Activated CD4-positive, alpha-beta memory T cell treated with anti-CD3 and anti-CD28 coated beads for 36 hours (primary cell): Measurements from ENCODE around the gene STN1. TPM values are rescaled to one million over a fixed set of nuclear protein-coding genes. Genes with fewer than 3 reads are reported as not detected.
A peak's percentile ranks its signal among the peaks of the same experiment; 100 is the strongest.
"Not testable (repeated sequence)": the region's sequence is repeated elsewhere in the genome, so short reads cannot be mapped to it uniquely, and the experiment has no call there.

Experiments
- CTCF ChIA-PET: fragments of 350-600 bp; sonication (Branson Sonifier 250); formaldehyde crosslinking; loops from one replicate; lab custom pipeline; 2021; ENCODE audit warnings: antibody characterized with exemption, inconsistent platforms; lab: Charles Lee
- POLR2A ChIA-PET: fragments of 350-600 bp; sonication (Branson Sonifier 250); formaldehyde crosslinking; loops from one replicate; lab custom pipeline; 2021; ENCODE audit warnings: antibody characterized with exemption; lab: Charles Lee
- DNase-seq: peaks from one replicate; pipeline ENCODE4 v3.0.0-alpha.2; 2020
- H3K27ac Mint-ChIP-seq: one replicate; pipeline ENCODE4 v1.8.0; 2021; ENCODE audit warnings: mixed read lengths
- H3K27me3 Mint-ChIP-seq: one replicate; pipeline ENCODE4 v1.8.0; 2021; ENCODE audit warnings: mixed read lengths
- H3K36me3 Mint-ChIP-seq: one replicate; pipeline ENCODE4 v1.8.0; 2021; ENCODE audit warnings: mixed read lengths
- H3K4me1 Mint-ChIP-seq: one replicate; pipeline ENCODE4 v1.8.0; 2021; ENCODE audit warnings: low read depth, mixed read lengths
- H3K4me3 Mint-ChIP-seq: one replicate; pipeline ENCODE4 v1.8.0; 2021; ENCODE audit warnings: mild to moderate bottlenecking, mixed read lengths
- H3K9me3 Mint-ChIP-seq: one replicate; pipeline ENCODE4 v1.8.0; 2021; ENCODE audit warnings: mixed read lengths
- intact Hi-C: fragments of 100-400 bp; cut with micrococcal nuclease; formaldehyde crosslinking; loops from one replicate; pipeline ENCODE4 v1.15.1; 2023
- total RNA-seq, 2 experiments: library from RNA; stranded (reverse); gene quantifications; one replicate each; pipeline ENCODE4 v1.2.3, GENCODE V29; 2021

The STN1 gene
- total RNA-seq, 2 experiments from 2014 or later, result 56.1 to 57.0 TPM

GRCh38 chr10:103850572-103850895 lies 67.5 kb downstream of the STN1 start:
- CTCF ChIA-PET, result interaction anchor here (9.8 kb wide), 1 partner anchor 139 kb away, joined by 161 read pairs; no protein-coding TSS in a partner anchor

GRCh38 chr10:103849880-103850571 lies 68.0 kb downstream of the STN1 start:
- H3K9me3 Mint-ChIP-seq, result no peaks in the 10 kb centered on the region
- DNase-seq, result no peak
- CTCF ChIA-PET, result interaction anchor here (9.8 kb wide), 1 partner anchor 139 kb away, joined by 161 read pairs; no protein-coding TSS in a partner anchor
- intact Hi-C loops, result loop anchor here (5.0 kb wide), 1 partner anchor 48 kb away; no protein-coding TSS in a partner anchor
- POLR2A ChIA-PET, result no interaction called here
- no peak overlapping the region for H3K4me3 Mint-ChIP-seq
- H3K27me3 Mint-ChIP-seq, result peaks cover 16% of the 10 kb centered on the region
- no peak overlapping the region for H3K27ac Mint-ChIP-seq
- no peaks in the 10 kb centered on the region for H3K36me3 Mint-ChIP-seq
- peaks cover 27% of the 10 kb centered on the region for H3K4me1 Mint-ChIP-seq

More at GRCh38 chr10:103850572-103850895, 67.5 kb downstream of the STN1 start:
- Mint-ChIP-seq H3K4me3 (no peak overlapping the region), H3K27me3 (peaks cover 16% of the 10 kb centered on the region), H3K9me3 (no peaks in the 10 kb centered on the region), H3K27ac (no peak overlapping the region), H3K4me1 (peaks cover 24% of the 10 kb centered on the region), H3K36me3 (no peaks in the 10 kb centered on the region)
- intact Hi-C loops, result loop anchor here (5.0 kb wide), 1 partner anchor 48 kb away; no protein-coding TSS in a partner anchor
- POLR2A ChIA-PET, result no interaction called here
- no peak for DNase-seq

DNA sequence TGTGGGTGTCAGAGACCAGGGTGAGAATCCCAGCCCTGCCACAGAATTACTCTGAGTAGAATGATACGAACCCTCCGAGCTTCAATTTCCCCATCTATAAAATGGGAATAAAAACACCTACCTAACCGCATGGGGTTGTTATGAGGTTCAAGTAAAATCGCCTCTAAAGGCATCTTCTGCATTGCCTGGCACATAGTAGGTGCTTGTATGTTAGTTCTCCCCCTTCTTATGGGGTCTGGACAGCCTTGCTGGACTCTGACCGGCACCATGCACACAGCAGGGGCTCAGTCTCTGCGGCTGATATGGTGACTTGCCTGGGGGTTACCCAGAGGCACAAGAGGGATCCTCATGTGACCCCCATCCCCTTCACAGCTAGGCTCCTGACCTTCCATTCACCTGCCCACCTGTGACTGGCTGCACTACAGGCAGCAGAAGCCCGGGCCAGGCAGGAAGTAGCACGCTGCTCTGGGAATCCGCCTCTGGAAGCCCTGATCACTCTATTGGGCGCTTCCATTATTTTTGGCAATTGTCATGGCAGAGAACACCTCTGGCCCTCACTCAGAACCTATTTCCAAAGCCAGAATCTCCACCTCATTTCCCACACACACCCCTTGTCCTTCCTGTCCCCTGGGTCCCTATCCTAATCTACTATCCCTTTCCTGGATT lies 68.6 kb downstream of the STN1 start:
- Mint-ChIP-seq H3K36me3 (no peaks in the 10 kb centered on the region), H3K4me3 (no peak overlapping the region), H3K9me3 (no peaks in the 10 kb centered on the region), H3K4me1 (peaks cover 25% of the 10 kb centered on the region), H3K27me3 (peaks cover 11% of the 10 kb centered on the region), H3K27ac (no peak overlapping the region)
- intact Hi-C loops, result no loop called here
- ChIA-PET CTCF (interaction anchor here (1.5 to 9.8 kb wide), 4 partner anchors 8 to 138 kb away, joined by 4 to 161 read pairs (median 25); no protein-coding TSS in a partner anchor), POLR2A (no interaction called here)
- no peak for DNase-seq

- intact Hi-C loops, result no loop called here
- ChIA-PET POLR2A (interaction anchor here (0.6 kb wide), 1 partner anchor 77 kb away, joined by 4 read pairs; no protein-coding TSS in a partner anchor), CTCF (interaction anchor here (0.7 to 4.0 kb wide), 5 partner anchors 10 to 162 kb away, joined by 3 to 35 read pairs (median 5); no protein-coding TSS in a partner anchor)
- DNase-seq, result peak; percentile 34
- H3K4me1 Mint-ChIP-seq, result peaks cover 22% of the 10 kb centered on the region
- no peaks in the 10 kb centered on the region for H3K9me3 Mint-ChIP-seq
- H3K4me3 Mint-ChIP-seq, result no peak overlapping the region
- peaks cover 2% of the 10 kb centered on the region for H3K27me3 Mint-ChIP-seq
- H3K36me3 Mint-ChIP-seq, result no peaks in the 10 kb centered on the region
- no peak overlapping the region for H3K27ac Mint-ChIP-seq
Measured at GRCh38 chr10:103847909-103848468, 70.0 kb downstream of the STN1 start.

DNA sequence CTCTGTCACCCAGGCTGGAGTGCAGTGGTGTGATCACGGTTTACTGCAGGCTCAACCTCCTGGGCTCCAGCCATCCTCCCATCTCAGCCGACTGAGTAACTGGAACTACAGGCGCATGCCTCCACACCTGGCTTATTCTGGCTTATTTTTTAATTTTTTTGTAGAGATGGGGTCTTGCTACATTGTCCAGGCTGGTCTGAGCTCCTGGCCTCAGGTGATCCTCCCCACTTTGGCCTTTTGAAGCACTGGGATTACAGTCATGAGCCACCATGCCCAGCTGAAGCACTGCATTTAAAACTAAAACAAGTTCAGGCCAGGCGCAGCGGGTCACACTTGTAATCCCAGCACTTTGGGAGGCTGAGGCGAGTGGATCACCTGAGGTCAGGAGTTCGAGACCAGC lies 70.6 kb downstream of the STN1 start:
- no peaks in the 10 kb centered on the region for H3K27me3 Mint-ChIP-seq
- H3K4me1 Mint-ChIP-seq, result peaks cover 22% of the 10 kb centered on the region
- CTCF ChIA-PET, result interaction anchor here (0.7 to 4.0 kb wide), 7 partner anchors 10 to 161 kb away, joined by 3 to 35 read pairs (median 5); no protein-coding TSS in a partner anchor
- no peak overlapping the region for H3K4me3 Mint-ChIP-seq
- no peaks in the 10 kb centered on the region for H3K36me3 Mint-ChIP-seq
- DNase-seq, result no peak
- POLR2A ChIA-PET, result interaction anchor here (1.2 kb wide), 1 partner anchor 162 kb away, joined by 5 read pairs; no protein-coding TSS in a partner anchor
- intact Hi-C loops, result no loop called here
- no peaks in the 10 kb centered on the region for H3K9me3 Mint-ChIP-seq
- H3K27ac Mint-ChIP-seq, result no peak overlapping the region

DNA sequence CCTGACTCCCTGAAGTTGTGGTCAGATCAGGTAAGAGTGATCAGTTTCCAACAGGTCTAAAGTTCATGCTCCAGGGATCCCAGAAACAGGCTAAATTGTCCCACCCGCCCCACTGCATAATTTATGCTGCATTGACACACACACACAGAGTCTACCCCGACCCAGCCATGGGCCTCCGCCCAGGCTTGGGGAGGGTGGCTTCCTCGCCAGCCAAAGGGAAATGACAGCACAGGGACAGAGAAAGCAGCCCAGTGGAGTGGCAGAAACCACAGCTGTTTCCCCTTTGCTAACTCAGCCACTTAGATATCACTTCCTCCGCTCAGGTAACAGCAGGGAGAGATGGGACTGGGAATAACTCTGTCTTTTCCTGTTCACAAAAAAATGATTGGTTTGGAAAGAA lies 72.0 kb downstream of the STN1 start:
- H3K4me3 Mint-ChIP-seq, result no peak overlapping the region
- H3K9me3 Mint-ChIP-seq, result no peaks in the 10 kb centered on the region
- peak; percentile 65 for DNase-seq
- no peaks in the 10 kb centered on the region for H3K27me3 Mint-ChIP-seq
- H3K36me3 Mint-ChIP-seq, result no peaks in the 10 kb centered on the region
- H3K27ac Mint-ChIP-seq, result peak overlapping the region; percentile 31
- intact Hi-C loops, result no loop called here
- POLR2A ChIA-PET, result no interaction called here
- CTCF ChIA-PET, result interaction anchor here (1.0 to 4.0 kb wide), 3 partner anchors 8 to 159 kb away, joined by 3 to 35 read pairs (median 5); no protein-coding TSS in a partner anchor
- peaks cover 22% of the 10 kb centered on the region for H3K4me1 Mint-ChIP-seq

- POLR2A ChIA-PET, H3K36me3 Mint-ChIP-seq, intact Hi-C loops, DNase-seq, H3K9me3 Mint-ChIP-seq, H3K4me3 Mint-ChIP-seq, H3K27me3 Mint-ChIP-seq, H3K27ac Mint-ChIP-seq: not testable (repeated sequence)
- CTCF ChIA-PET, result interaction anchor here (1.0 to 4.0 kb wide), 2 partner anchors 9 to 133 kb away, joined by 3 to 35 read pairs; no protein-coding TSS in a partner anchor
- peaks cover 22% of the 10 kb centered on the region for H3K4me1 Mint-ChIP-seq
Measured at GRCh38 chr10:103845346-103845745, 72.6 kb downstream of the STN1 start.

GRCh38 chr10:103843854-103844570 lies 74.0 kb downstream of the STN1 start:
- DNase-seq, result no peak
- no peaks in the 10 kb centered on the region for H3K36me3 Mint-ChIP-seq
- no peaks in the 10 kb centered on the region for H3K9me3 Mint-ChIP-seq
- H3K4me3 Mint-ChIP-seq, result no peak overlapping the region
- no peaks in the 10 kb centered on the region for H3K27me3 Mint-ChIP-seq
- intact Hi-C loops, result no loop called here
- ChIA-PET CTCF (interaction anchor here (2.2 kb wide), 1 partner anchor 11 kb away, joined by 17 read pairs; the partner anchor contains the start of gene SH3PXD2A), POLR2A (no interaction called here)
- H3K27ac Mint-ChIP-seq, result no peak overlapping the region
- H3K4me1 Mint-ChIP-seq, result peaks cover 22% of the 10 kb centered on the region

GRCh38 chr10:103843045-103843444 lies 74.9 kb downstream of the STN1 start:
- POLR2A ChIA-PET, result no interaction called here
- CTCF ChIA-PET, result interaction anchor here (0.9 to 2.2 kb wide), 3 partner anchors 12 to 146 kb away, joined by 3 to 17 read pairs (median 3); partner anchors contain the start of gene SH3PXD2A
- Mint-ChIP-seq H3K9me3 (no peaks in the 10 kb centered on the region), H3K27ac (no peak overlapping the region), H3K36me3 (no peaks in the 10 kb centered on the region), H3K27me3 (no peaks in the 10 kb centered on the region), H3K4me1 (peaks cover 19% of the 10 kb centered on the region), H3K4me3 (no peak overlapping the region)
- DNase-seq, result no peak
- intact Hi-C loops, result no loop called here

DNA sequence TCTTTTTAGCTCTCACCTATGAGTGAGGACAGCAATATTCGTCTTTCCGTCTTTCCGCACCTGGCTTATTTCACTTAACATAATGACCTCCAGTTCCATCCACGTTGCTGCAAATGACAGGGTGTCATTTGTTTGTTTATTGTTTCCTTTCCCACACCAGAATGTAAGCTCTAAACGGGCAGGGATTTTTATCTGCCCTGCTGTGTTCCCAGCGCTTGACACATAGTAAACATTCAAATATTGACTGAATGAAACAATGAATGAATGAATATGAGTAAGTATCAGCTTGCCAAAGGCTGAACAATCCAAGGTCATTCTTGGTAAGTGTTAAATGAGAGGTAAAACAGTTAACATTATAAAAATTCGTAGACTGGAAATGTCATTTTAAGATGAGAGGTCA lies 75.4 kb downstream of the STN1 start:
- no peaks in the 10 kb centered on the region for H3K9me3 Mint-ChIP-seq
- H3K4me1 Mint-ChIP-seq, result peaks cover 19% of the 10 kb centered on the region
- H3K4me3 Mint-ChIP-seq, result no peak overlapping the region
- H3K36me3 Mint-ChIP-seq, result no peaks in the 10 kb centered on the region
- ChIA-PET CTCF (interaction anchor here (0.9 to 2.2 kb wide), 3 partner anchors 12 to 146 kb away, joined by 3 to 17 read pairs (median 3); partner anchors contain the start of gene SH3PXD2A), POLR2A (no interaction called here)
- no peak for DNase-seq
- H3K27me3 Mint-ChIP-seq, result no peaks in the 10 kb centered on the region
- no peak overlapping the region for H3K27ac Mint-ChIP-seq
- intact Hi-C loops, result no loop called here

- H3K27me3 Mint-ChIP-seq, result no peaks in the 10 kb centered on the region
- intact Hi-C loops, result no loop called here
- H3K4me1 Mint-ChIP-seq, result peaks cover 15% of the 10 kb centered on the region
Measured at GRCh38 chr10:103841519-103841918, 76.5 kb downstream of the STN1 start.

More at GRCh38 chr10:103841519-103841918, 76.5 kb downstream of the STN1 start:
- DNase-seq, result no peak
- ChIA-PET POLR2A (no interaction called here), CTCF (no interaction called here)
- no peak overlapping the region for H3K27ac Mint-ChIP-seq
- H3K9me3 Mint-ChIP-seq, result no peaks in the 10 kb centered on the region
- no peak overlapping the region for H3K4me3 Mint-ChIP-seq
- no peaks in the 10 kb centered on the region for H3K36me3 Mint-ChIP-seq
